Hematopoietic multipotent progenitor cell treated with erythropoietin and hydrocortisone succinate and interleukin-3 and kit ligand, for 6 days (in vitro differentiated cells): ENCODE results near the gene SAMD3.
"Not testable (repeated sequence)": the region's sequence is repeated elsewhere in the genome, so short reads cannot be mapped to it uniquely, and the experiment has no call there.

Experiments used
- DNase-seq: peaks from one replicate; pipeline ENCODE4 v3.0.0-alpha.2; 2015

SAMD3 gene

DNA sequence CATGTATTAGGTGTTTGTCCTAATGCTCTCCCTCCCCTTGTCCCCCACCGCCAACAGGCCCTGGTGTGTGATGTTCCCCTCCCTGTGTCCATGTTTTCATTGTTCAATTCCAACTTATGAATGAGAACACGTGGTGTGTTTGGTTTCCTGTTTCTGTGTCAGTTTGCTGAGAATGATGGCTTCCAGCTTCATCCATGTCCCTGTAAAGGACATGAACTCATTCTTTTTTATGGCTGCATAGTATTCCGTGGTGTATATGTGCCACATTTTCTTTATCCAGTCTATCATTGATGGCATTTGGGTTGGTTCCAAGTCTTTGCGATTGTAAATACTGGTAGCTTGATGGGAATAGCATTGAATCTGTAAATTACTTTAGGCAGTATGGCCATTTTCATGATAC is 52.6 kb downstream of the SAMD3 start:
- not testable (repeated sequence) for DNase-seq

GRCh38 chr6:130167655-130168054 is 55.1 kb downstream of the SAMD3 start:
- DNase-seq, result no peak

GRCh38 chr6:130164251-130164650 is 58.5 kb downstream of the SAMD3 start:
- no peak for DNase-seq

GRCh38 chr6:130163266-130163665 is 59.5 kb downstream of the SAMD3 start:
- DNase-seq, result no peak

- no peak for DNase-seq
Measured at GRCh38 chr6:130162421-130162820, 60.3 kb downstream of the SAMD3 start.

DNA sequence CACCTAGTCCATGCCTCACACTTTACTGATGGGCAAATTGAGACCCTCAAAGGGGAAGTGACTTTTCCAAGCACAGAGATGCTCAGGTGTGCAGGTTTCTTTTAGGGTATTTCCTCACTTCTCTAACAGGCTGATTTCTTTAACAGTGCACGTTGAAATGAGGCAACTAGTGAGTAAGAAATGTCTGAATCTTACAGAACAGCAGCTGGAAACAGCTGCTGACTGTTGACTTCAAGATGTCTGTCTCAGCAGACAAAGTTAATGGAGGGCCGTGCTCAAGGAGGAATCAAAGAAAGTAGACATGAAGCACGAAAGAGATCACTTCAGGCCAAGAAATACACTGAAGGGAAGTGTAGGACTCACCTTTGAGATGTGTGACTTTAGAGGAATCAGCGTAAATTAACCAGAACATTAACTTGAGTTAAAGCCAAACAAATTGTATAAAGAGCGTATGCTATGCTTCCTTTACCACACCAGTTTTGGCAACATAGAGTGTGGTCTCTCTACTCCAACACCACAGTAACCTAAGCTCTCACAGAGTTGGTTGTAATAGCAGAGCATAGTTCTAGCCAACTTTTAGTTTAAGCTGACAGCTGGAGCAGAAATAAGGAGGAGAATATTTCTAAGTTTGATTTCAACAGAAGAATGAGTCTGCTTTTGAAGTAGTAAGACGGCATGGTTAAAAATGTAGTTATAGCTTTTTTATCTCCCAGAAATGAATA is 60.9 kb downstream of the SAMD3 start:
- no peak for DNase-seq

GRCh38 chr6:130159956-130160355 is 62.8 kb downstream of the SAMD3 start:
- no peak for DNase-seq

GRCh38 chr6:130158548-130158947 is 64.2 kb downstream of the SAMD3 start:
- DNase-seq, result no peak

DNA sequence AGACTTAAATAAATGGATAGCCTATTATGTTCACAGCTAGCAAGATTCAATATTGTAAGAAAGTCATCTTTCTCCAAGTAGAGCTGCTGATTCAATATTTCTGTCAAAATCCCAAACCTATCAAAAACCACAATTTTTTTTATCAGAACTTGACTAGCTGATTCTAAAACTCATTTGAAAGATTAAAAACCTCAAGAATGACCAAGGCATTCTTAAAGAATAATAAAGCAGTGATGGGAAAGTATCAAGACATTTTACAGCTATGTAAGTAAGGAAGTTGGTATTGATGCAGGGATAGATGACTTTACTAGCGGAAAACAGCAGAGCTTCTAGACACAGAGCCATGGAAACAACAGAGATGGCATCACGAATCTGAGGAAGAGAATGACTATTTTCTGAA is 64.7 kb downstream of the SAMD3 start:
- peak; percentile 12 for DNase-seq

GRCh38 chr6:130156908-130157307 is 65.8 kb downstream of the SAMD3 start:
- DNase-seq, result no peak

DNA sequence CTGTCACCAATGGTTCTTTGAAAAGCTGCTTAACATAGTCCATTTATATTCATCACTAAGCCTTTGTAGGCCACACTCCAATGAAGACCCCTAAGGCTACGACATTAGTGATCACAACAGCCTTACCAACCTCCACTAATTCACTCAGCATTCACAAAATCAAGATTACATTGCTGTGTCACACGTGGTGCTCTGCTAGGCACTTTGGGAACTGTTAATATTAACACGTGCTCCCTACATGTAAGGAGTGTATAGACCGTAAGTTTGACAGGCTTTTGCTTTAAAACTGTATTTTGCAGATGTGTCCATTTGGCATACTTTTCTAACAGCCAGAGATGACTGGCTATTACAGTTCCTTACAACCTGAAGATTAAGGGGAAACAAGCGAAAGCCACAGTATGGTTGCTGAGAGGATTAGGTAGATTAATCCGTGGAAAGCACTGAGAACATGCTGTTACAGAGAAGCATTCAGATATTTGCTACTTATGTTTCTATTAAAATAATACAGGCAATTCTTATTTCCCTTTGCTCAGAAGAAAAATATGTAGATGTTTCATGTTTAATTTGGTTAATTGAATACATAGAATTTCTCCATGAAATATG is 69.7 kb downstream of the SAMD3 start:
- DNase-seq, result no peak

DNA sequence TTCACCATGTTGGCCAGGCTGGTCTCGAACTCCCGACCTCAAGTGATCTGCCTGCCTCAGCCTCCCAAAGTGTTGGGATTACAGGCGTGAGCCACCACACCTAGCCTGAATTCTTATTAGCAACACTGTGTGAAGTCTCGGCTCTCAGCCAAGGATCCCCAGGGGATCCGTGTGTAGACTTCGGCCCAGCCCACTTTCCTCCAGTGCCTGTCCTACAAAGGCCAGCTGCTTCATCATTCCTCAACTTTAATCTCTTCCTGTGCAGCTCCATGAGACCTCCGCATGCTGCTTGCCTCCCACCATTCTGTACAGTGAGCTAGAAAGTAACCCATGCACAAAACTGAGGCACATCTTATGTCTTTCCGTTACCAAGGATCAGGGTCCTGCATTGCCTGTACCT is 71.8 kb downstream of the SAMD3 start:
- no peak for DNase-seq

DNA sequence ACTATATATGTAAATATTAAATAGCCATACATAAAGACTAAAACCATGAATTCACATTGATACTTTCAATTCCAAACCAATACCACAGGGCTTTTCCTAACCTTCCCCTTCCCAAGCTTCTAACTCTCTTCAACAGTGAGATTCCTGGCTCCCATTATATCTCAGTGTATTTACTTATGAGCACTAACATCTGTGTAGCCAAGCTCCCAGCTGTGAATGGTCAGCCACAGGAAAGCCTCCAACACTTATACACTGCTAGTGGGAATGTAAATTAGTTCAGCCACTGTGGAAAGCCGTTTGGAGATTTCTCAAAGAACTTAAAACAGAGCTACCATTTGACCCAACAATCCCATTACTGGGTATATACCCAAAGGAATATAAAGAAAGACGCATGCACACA is 73.7 kb downstream of the SAMD3 start:
- not testable (repeated sequence) for DNase-seq

DNA sequence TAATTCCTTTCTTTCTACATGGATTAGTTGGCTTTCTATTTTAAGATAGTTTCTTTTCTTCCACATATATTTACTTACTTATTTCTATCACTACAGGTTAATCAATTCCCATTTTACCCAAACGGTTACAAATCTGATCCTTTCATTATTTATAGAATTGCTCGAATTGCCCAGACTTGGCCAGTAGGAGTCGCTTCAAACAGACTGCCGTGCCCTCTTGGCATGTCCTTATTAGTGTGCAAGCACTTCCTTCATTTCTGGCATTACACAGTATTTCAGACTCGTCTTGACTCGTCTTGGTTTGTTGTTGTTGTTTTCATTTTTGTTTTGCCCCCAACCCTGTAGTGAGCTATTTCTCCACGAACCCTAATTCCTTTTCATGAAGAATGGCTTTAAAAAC is 74.6 kb downstream of the SAMD3 start:
- DNase-seq, result peak; percentile 51

GRCh38 chr6:130147111-130147510 is 75.6 kb downstream of the SAMD3 start:
- no peak for DNase-seq

DNA sequence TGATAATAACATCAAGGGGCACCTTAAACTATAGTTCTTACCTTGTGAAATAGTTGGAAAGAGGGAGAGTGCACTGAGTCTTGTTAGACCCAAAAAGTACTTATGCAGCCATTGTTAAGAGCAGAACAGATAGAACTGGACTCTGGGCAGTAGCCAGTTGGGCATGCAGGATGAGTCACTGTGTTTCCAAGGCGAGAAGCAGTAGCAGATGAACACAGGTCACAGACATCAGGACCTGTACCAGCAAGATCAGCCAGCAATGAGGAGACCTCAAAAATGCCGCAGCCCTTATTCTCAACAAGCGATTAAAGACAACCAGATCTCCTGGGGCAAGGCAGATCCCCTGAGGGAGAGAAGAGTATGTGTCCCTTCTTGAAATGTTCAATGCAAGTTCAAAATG is 79.0 kb downstream of the SAMD3 start:
- no peak for DNase-seq

DNA sequence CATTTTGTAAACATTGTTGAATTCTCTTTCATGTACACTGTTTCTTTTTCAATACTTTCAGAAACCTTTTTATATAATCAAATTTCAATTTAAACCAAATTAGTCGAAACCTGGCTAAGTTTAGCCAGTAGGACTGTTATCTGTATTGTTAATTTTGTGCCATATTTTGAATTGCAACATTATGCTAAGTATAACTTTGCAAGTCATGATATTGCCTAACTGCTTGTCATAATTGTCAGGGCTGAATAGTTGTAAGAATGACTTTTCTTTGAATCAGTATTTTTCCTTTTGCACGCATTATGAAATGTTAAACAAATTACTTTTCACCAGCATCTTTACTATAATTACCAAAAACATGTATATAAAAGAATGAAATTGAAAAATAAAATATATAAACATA is 82.7 kb downstream of the SAMD3 start:
- DNase-seq, result peak; percentile 68

GRCh38 chr6:130138909-130139242 is 83.9 kb downstream of the SAMD3 start:
- DNase-seq, result peak; percentile 16

- no peak for DNase-seq
Measured at GRCh38 chr6:130138116-130138908, 84.4 kb downstream of the SAMD3 start.

GRCh38 chr6:130136798-130137197 is 86.0 kb downstream of the SAMD3 start:
- no peak for DNase-seq

GRCh38 chr6:130134582-130134981 is 88.2 kb downstream of the SAMD3 start:
- DNase-seq, result no peak

GRCh38 chr6:130132286-130132701 is 90.5 kb downstream of the SAMD3 start:
- DNase-seq, result no peak

DNA sequence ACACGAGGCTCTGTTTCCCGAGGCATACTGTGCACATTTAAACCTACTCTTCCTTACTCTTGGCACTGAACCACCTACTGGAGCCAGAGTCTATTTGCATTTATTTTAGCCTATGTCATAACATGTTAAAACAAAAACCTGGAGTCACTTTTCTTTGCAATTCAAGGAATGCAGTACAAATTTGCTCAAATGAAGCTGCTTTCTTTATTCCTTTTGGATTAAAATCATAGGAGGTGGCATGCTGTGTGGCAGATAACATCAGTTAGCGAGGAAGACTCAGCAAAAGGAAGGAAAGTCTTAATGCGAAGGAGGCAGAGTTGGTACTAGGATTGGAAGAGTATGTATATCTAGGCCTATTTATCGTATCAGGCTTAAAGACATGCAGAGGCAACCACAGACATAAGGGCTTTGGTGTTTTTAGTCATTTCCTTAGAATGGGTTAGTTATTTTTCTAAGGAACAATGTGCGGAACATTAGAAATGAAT is 92.9 kb downstream of the SAMD3 start:
- DNase-seq, result no peak

DNA sequence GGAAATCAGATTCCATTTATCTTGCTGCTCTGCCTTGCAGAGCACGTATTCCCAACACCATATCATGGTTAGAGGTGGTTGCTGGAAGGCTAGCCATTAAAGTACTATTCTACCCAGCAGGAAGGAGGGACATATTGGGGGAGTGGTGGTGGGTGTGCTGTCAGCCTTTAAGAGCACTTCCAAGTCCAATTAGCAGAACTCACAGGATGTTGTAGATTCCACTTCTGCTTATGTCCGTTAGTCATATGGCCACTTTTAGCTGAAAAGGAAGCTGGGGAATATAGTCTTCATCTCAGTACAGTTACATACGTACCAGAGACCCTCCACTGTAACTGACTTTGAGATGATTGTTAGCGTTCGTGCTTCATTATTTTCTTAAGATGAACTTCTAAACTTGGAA is 94.4 kb downstream of the SAMD3 start:
- no peak for DNase-seq
